Retinal pigment epithelial cell (primary cell): ENCODE measurements around the gene GOLGA1.

Source experiments
- DNase-seq: peaks from one replicate; pipeline ENCODE4 v3.0.0-alpha.2; 2010; ENCODE audit warnings: low read depth
- H3K4me3 ChIP-seq: 2 replicates; pipeline ENCODE4 v1.5.1; 2011; ENCODE audit warnings: mild to moderate bottlenecking, low read length, control low read depth, moderate library complexity
- TF ChIP-seq, protein P1 (sequence below): conservative IDR thresholded peaks from 2 replicates; pipeline ENCODE4 v1.5.1; 2011; ENCODE audit warnings: low read depth, low read length, control low read depth, inconsistent platforms

GOLGA1 gene

DNA sequence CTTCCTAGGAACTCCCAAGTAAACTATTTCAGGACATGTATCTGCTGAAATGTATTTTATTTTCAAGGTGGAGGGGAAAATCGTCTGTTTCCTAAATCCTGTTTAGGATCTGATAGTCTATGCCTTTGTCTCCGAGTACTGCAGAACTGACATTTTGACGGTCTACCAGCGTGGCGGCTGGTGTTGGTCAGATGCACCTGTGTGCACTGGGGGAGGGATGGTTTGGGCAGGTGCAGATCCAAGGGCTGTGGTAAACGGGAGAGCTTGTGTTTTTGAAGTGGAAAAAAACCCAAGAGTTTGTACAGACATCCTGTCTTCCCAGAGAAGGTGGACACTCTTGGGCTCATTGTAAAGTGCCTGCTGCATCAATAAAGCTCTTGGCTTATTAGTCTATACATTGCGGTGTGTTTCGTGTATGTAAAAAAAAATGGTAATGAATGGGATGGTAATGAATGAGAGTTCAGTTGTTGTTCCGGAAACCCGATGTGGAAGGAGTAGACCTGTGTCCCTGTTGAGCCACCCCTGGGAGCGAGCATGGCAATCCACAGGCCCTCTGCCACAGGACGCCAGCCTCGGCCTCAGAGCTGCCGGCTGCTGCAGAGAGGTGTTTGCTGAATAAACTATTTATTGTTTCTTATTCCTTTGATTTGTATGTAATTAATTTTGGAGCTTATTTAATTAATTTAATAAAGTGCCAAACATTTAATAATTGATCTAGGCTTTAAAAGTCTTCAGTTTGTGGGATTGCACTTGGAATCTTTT, 63.7 kb downstream of the GOLGA1 start:
- no peak overlapping the region for H3K4me3 ChIP-seq
- TF ChIP-seq, protein P1, sequence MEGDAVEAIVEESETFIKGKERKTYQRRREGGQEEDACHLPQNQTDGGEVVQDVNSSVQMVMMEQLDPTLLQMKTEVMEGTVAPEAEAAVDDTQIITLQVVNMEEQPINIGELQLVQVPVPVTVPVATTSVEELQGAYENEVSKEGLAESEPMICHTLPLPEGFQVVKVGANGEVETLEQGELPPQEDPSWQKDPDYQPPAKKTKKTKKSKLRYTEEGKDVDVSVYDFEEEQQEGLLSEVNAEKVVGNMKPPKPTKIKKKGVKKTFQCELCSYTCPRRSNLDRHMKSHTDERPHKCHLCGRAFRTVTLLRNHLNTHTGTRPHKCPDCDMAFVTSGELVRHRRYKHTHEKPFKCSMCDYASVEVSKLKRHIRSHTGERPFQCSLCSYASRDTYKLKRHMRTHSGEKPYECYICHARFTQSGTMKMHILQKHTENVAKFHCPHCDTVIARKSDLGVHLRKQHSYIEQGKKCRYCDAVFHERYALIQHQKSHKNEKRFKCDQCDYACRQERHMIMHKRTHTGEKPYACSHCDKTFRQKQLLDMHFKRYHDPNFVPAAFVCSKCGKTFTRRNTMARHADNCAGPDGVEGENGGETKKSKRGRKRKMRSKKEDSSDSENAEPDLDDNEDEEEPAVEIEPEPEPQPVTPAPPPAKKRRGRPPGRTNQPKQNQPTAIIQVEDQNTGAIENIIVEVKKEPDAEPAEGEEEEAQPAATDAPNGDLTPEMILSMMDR = no peak
- DNase-seq = no peak

DNA sequence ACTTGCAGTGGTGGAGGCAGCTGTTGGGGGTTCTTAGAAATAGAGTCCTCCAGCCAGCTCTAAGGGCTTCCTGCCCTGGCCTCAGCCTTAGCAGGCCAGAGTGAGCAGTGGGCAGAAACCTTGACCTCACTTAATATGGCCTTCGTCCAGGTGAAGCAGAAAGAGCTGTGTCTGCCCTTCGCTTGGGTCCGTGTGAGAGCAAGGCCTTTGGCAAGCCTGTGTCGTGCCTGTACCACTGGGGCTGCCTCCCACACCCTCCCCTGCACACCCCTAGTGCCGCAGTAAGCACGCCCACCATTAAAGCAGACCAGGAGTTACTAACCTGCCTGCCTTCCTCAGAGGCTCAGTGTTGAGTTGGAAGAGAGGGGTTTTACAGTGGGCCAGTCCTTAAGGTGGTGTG, 65.4 kb downstream of the GOLGA1 start:
- TF ChIP-seq, protein P1 = no peak
- no peak for DNase-seq
- no peak overlapping the region for H3K4me3 ChIP-seq

DNA sequence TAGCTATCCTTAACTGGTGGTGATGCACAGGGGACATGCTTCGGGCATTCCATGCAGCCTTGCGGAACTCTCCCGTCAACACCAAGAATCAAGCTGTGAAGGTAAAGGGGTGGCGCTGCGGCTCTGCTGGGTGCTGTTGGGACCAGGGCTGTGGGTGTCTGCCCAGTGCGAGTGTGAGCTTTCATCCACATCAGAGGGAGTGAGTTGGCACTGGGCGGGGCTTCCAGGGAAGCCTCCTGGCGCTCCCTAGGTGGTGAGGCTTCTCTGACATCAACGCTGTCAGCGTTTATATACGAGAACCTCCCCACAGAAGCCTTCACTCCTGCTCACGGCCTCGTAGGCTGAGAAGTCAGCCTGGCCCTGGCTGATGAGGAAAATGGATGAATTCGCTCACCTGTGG, 67.2 kb downstream of the GOLGA1 start:
- H3K4me3 ChIP-seq = no peak overlapping the region
- DNase-seq = no peak
- TF ChIP-seq, protein P1 = no peak

DNA sequence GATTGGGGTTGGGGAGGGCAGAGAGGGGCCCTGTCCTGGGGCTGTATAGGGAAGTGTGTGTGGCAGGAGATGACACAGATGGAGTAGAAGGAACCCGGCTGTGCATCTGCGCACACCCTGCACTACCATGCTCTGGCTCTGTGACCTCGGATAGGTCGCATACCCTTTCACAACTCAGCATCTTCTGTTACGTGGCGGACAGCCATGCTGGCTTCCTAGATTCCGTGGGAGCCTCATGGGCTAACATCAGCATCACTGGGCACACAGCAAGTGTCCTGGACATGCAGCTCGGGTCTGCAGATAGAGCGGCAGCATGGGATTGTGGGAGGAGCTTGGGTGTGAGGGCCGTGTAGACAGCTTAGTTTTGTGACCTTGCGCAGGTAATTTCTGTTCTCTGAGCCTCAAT, 69.7 kb downstream of the GOLGA1 start:
- H3K4me3 ChIP-seq = peak overlapping the region; percentile 89
- TF ChIP-seq, protein P1 = no peak
- DNase-seq = no peak

DNA sequence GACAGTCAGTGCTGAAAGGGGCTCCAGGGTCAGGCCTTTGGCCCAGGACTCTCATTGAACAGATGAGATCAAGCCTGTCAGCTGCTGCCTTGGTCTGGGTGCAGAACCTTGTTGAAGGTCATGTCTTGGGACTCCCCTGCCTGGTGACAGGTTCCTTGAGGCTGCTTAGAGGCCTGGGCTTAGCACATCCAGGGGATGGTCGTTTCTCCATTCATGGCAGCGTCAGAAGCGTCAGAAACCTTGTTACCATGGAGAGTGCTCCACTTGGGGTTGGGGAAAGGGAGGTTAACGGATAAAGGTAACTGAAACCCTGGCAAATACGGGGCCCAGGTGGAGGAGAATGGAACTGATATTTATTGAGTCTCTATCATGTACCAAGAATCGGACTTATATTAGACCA, 70.2 kb downstream of the GOLGA1 start:
- TF ChIP-seq, protein P1 = no peak
- no peak for DNase-seq
- H3K4me3 ChIP-seq = peak overlapping the region; percentile 89

DNA sequence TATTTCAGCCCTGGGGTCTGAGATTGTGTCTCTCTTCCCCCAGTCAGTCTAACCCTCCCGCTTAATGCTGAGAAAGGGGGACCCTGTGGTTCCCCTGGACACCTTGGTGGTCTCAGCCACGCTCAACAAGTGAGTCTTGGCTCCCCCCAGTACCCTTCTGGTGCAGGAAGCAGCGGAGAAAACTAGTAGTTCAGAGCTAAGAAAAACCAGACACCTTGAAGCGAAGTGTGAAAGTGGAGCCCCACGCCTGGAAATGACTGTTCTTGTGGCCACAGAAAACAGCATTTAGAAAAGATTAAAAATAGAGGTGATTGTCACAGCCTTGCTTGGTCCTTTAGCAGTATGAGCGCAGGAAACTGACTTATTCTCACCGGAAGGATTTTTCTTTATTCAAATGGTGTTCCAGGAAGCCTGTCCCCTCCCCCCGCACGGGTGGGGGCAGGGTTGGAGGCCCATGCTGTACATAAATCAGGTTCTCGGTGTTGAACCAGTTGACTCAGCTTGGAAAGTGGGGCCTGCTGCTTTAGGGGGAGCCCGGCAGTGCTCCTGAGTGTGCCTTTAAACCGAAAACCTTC, 70.8 kb downstream of the GOLGA1 start:
- H3K4me3 ChIP-seq = peak overlapping the region; percentile 89
- no peak for DNase-seq
- TF ChIP-seq, protein P1 = no peak

DNA sequence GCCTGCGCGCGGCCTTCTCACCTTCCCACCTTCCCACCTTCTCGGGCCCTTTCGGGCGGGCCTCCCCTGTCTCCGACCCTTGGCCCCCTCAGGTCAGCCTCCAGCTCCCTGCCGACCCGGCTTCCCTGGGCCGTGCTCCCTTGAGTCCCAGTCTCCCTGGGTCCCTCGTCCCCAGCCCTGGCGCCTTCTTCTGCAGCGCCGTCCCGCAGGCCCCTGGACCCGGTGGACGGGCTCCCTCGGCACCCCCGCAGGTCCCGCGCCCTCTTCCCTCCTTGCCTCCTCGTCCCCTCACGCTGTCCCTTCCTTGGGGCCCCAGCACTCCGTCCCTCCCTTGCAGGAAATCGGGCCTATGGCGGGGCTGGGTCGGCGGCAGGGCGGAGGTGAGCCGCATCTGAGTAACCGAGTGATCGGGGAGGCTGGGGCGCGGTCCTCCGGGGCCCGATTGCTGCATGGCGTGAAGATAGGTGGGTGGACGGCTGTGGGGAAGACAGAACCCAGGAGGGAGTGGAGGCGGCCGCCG, 71.4 kb downstream of the GOLGA1 start:
- no peak for DNase-seq
- TF ChIP-seq, protein P1 = no peak
- peak overlapping the region; percentile 89 for H3K4me3 ChIP-seq
